Measurements from ENCODE around the gene RUFY1.

- TF ChIP-seq CTCF (IDR thresholded peaks at IDR 0.05) = no peak
- no peak for TF ChIP-seq POLR2A (IDR thresholded peaks at IDR 0.05)
Measured at GRCh38 chr5:179512452-179513000, 37.8 kb upstream of the RUFY1 start.

All from right lobe of liver (tissue), 4 donors.